HCT116 (cell line): Measurements from ENCODE around the gene GNAT1. TPM values are rescaled to one million over a fixed set of nuclear protein-coding genes. Genes with fewer than 3 reads are reported as not detected.
A peak's percentile ranks its signal among the peaks of the same experiment; 100 is the strongest.

Experiments
- ATAC-seq: fragments of 200-7000 bp; cut with Tn5 transposase; 2 replicates; pipeline ENCODE4 v1.9.1; 2020; ENCODE audit warnings: mild to moderate bottlenecking, moderate library complexity
- BruUV-seq: library from RNA; stranded (reverse); fragments of 400-500 nt; replicated peaks from 2 replicates; lab custom pipeline; 2021; lab: Mats Ljungman, UMichigan
- CTCF ChIA-PET: fragments of 300-600 bp; sonication (Branson Sonifier 250); formaldehyde crosslinking; loops from one replicate; lab custom pipeline; 2021; ENCODE audit warnings: antibody characterized with exemption; lab: Charles Lee
- POLR2A ChIA-PET: fragments of 300-600, 350-600 bp; sonication (Branson Sonifier 250); formaldehyde crosslinking; loops from one replicate; lab custom pipeline; 2021; ENCODE audit warnings: antibody characterized with exemption; lab: Charles Lee
- RAD21 ChIA-PET, 2 experiments: fragments of 300-600 bp; sonication (Branson Sonifier 250); formaldehyde crosslinking; loops; one replicate each; lab custom pipeline; 2023; ENCODE audit warnings: low total read pairs in 2 of 2; ENCODE audit not compliant: uncharacterized antibody in 2 of 2, unreplicated experiment in 2 of 2, low non-redundant PET in 1 of 2; lab: Charles Lee
- DNase-seq: peaks from one replicate; pipeline ENCODE4 v3.0.0-alpha.2; 2010; ENCODE audit warnings: low read depth, low spot score
- H2AFZ ChIP-seq: fragments of 200-600 bp; shearing (Covaris generic), sonication (generic); 2 replicates; pipeline ENCODE4 v1.6.1; 2017; ENCODE audit warnings: low read depth, mixed run types, mixed read lengths, antibody characterized with exemption, low read length; ENCODE audit not compliant: poor library complexity, severe bottlenecking
- H3K27ac ChIP-seq: 2 replicates; pipeline ENCODE4 v1.5.1; 2012; ENCODE audit warnings: low read depth, low read length
- H3K27me3 ChIP-seq: fragments of 200-600 bp; sonication (generic); 2 replicates; pipeline ENCODE4 v1.6.1; 2016; ENCODE audit warnings: mixed run types, low read length, mixed read lengths; ENCODE audit not compliant: insufficient read depth
- H3K36me3 ChIP-seq, 2 experiments: fragments of 200-500 bp in 1 of 2; fragments of 200-600 bp in 1 of 2; sonication (Bioruptor generic) in 1 of 2; sonication (generic) in 1 of 2; 2 replicates each; pipeline versions ENCODE4 v1.5.1 to v1.6.1; 2014 to 2016; ENCODE audit warnings: low read length in 2 of 2, inconsistent platforms in 1 of 2, mixed read lengths in 1 of 2, mixed run types in 1 of 2; ENCODE audit not compliant: insufficient read depth in 2 of 2, control insufficient read depth in 1 of 2
- H3K4me1 ChIP-seq, 2 experiments: fragments of 200-600 bp in 1 of 2; sonication (generic) in 1 of 2; 2 replicates each; pipeline versions ENCODE4 v1.5.1 to v1.6.1; 2012 to 2017; ENCODE audit warnings: low read length in 2 of 2, inconsistent platforms in 1 of 2, mild to moderate bottlenecking in 1 of 2, mixed read lengths in 1 of 2, mixed run types in 1 of 2, moderate library complexity in 1 of 2; ENCODE audit not compliant: insufficient read depth in 2 of 2, control insufficient read depth in 1 of 2
- H3K4me2 ChIP-seq: fragments of 200-600 bp; sonication (generic); 2 replicates; pipeline ENCODE4 v1.6.1; 2017; ENCODE audit warnings: mixed run types, low read length, mixed read lengths
- H3K4me3 ChIP-seq, 2 experiments: fragments of 200-600 bp in 1 of 2; sonication (generic) in 1 of 2; replicated peaks in 1 of 2; 2 replicates each; pipeline ENCODE4 v1.5.1; 2011 to 2016; ENCODE audit warnings: low read length in 2 of 2, control low read depth in 1 of 2, low read depth in 1 of 2, mild to moderate bottlenecking in 1 of 2, mixed read lengths in 1 of 2, mixed run types in 1 of 2
- H3K79me2 ChIP-seq: fragments of 200-600 bp; sonication (generic); 2 replicates; pipeline ENCODE4 v1.6.1; 2017; ENCODE audit warnings: mild to moderate bottlenecking, mixed run types, low read length, moderate library complexity, mixed read lengths; ENCODE audit not compliant: insufficient read depth
- H3K9ac ChIP-seq: fragments of 200-600 bp; sonication (generic); 2 replicates; pipeline ENCODE4 v1.6.1; 2016; ENCODE audit warnings: low read length, mixed read lengths
- H3K9me2 ChIP-seq: fragments of 200-600 bp; sonication (generic), shearing (Covaris generic); 2 replicates; pipeline ENCODE4 v1.6.1; 2017; ENCODE audit warnings: mixed run types, mild to moderate bottlenecking, moderate library complexity; ENCODE audit not compliant: insufficient read depth
- H3K9me3 ChIP-seq, 2 experiments: fragments of 200-500 bp in 1 of 2; fragments of 200-600 bp in 1 of 2; sonication (Bioruptor generic) in 1 of 2; sonication (generic) in 1 of 2; 2 replicates each; pipeline ENCODE4 v1.6.1; 2014 to 2017; ENCODE audit warnings: low read length in 2 of 2, mixed read lengths in 2 of 2, inconsistent platforms in 1 of 2, low read depth in 1 of 2, mild to moderate bottlenecking in 1 of 2, mixed run types in 1 of 2, moderate library complexity in 1 of 2; ENCODE audit not compliant: control insufficient read depth in 1 of 2, insufficient read depth in 1 of 2
- H4K20me1 ChIP-seq: fragments of 200-600 bp; sonication (generic), shearing (Covaris generic); 2 replicates; pipeline ENCODE4 v1.6.1; 2017; ENCODE audit warnings: mixed run types, mild to moderate bottlenecking, moderate library complexity; ENCODE audit not compliant: insufficient read depth
- EZH2phosphoT487 ChIP-seq: fragments of 200-600 bp; IDR thresholded peaks from 2 replicates; pipeline ENCODE4 v1.6.1; 2018; ENCODE audit warnings: antibody characterized with exemption, borderline replicate concordance
- JUND ChIP-seq: IDR thresholded peaks from 2 replicates; pipeline ENCODE4 v1.6.1; 2012
- POLR2A ChIP-seq: IDR thresholded peaks from 2 replicates; pipeline ENCODE4 v1.7.0; 2011; ENCODE audit warnings: borderline replicate concordance; ENCODE audit not compliant: insufficient read depth, insufficient read length; ENCODE audit errors: extremely low read depth
- POLR2AphosphoS5 ChIP-seq: IDR thresholded peaks from 2 replicates; pipeline ENCODE4 v1.6.1; 2011; ENCODE audit warnings: mild to moderate bottlenecking, low read depth, low read length, moderate library complexity
- RAD21 ChIP-seq: IDR thresholded peaks from 2 replicates; pipeline ENCODE4 v1.6.1; 2012; ENCODE audit warnings: low read depth, mild to moderate bottlenecking
- SP1 ChIP-seq: IDR thresholded peaks from 2 replicates; pipeline ENCODE4 v1.6.1; 2012; ENCODE audit warnings: low read depth
- SRF ChIP-seq: IDR thresholded peaks from 2 replicates; pipeline ENCODE4 v1.6.1; 2012; ENCODE audit warnings: low read depth
- YY1 ChIP-seq: IDR thresholded peaks from 2 replicates; pipeline ENCODE4 v1.6.1; 2011; ENCODE audit warnings: low read length, low read depth, moderate library complexity, mild to moderate bottlenecking; ENCODE audit not compliant: insufficient replicate concordance; ENCODE audit errors: extremely low read depth
- ZBTB33 ChIP-seq: IDR thresholded peaks from 2 replicates; pipeline ENCODE4 v1.6.1; 2011; ENCODE audit warnings: mild to moderate bottlenecking, low read length, moderate library complexity; ENCODE audit not compliant: insufficient replicate concordance; ENCODE audit errors: extremely low read depth
- ZNF274 ChIP-seq: fragments of 200-500 bp; sonication (Bioruptor generic); IDR thresholded peaks from 2 replicates; pipeline ENCODE4 v1.6.1; 2014; ENCODE audit warnings: mild to moderate bottlenecking, low read depth, low read length, inconsistent platforms
- intact Hi-C: fragments of 100-400 bp; cut with micrococcal nuclease; formaldehyde crosslinking; loops from 2 replicates; pipeline ENCODE4 v1.10.0; 2022
- total RNA-seq: library from RNA; stranded (reverse); gene quantifications from one replicate; pipeline ENCODE4 v1.2.1, GENCODE V29; 2021; ENCODE audit not compliant: unreplicated experiment
- TF ChIP-seq, protein P1 (sequence below), 3 experiments: fragments of 200-600 bp in 1 of 3; sonication (generic) in 1 of 3; IDR thresholded peaks in 2 of 3; conservative IDR thresholded peaks in 1 of 3; 2 replicates each; pipeline ENCODE4 v1.5.1; 2012 to 2017; ENCODE audit warnings: low read depth in 2 of 3, low read length in 2 of 3, antibody characterized with exemption in 1 of 3, borderline replicate concordance in 1 of 3, control low read depth in 1 of 3, mild to moderate bottlenecking in 1 of 3, mixed read lengths in 1 of 3, mixed run types in 1 of 3, moderate library complexity in 1 of 3; ENCODE audit not compliant: insufficient read depth in 1 of 3
- TF ChIP-seq, protein P2 (sequence below): IDR thresholded peaks from 2 replicates; pipeline ENCODE4 v1.6.1; 2012

Gene GNAT1
- total RNA-seq, 1 experiment from 2014 or later = not detected

- H3K4me2 ChIP-seq = no peak overlapping the region
- no peak overlapping the region for H2AFZ ChIP-seq
- TF ChIP-seq, protein P1, sequence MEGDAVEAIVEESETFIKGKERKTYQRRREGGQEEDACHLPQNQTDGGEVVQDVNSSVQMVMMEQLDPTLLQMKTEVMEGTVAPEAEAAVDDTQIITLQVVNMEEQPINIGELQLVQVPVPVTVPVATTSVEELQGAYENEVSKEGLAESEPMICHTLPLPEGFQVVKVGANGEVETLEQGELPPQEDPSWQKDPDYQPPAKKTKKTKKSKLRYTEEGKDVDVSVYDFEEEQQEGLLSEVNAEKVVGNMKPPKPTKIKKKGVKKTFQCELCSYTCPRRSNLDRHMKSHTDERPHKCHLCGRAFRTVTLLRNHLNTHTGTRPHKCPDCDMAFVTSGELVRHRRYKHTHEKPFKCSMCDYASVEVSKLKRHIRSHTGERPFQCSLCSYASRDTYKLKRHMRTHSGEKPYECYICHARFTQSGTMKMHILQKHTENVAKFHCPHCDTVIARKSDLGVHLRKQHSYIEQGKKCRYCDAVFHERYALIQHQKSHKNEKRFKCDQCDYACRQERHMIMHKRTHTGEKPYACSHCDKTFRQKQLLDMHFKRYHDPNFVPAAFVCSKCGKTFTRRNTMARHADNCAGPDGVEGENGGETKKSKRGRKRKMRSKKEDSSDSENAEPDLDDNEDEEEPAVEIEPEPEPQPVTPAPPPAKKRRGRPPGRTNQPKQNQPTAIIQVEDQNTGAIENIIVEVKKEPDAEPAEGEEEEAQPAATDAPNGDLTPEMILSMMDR (IDR thresholded peaks at IDR 0.05 in 2 of 3, conservative IDR thresholded peaks at IDR 0.05 in 1 of 3; ENCODE audit: borderline replicate concordance in 1 of 3, insufficient read depth in 1 of 3, low read depth in 2 of 3, low read length in 2 of 3) = no peak
- TF ChIP-seq RAD21 (no peak), POLR2A (no peak), SRF (no peak), SP1 (no peak), EZH2phosphoT487 (no peak), JUND (no peak), ZNF274 (no peak)
- H3K4me1 ChIP-seq = peaks cover 0 to 7% of the 10 kb centered on the region in 2 experiments; a peak in 2 of 4 replicates
- no peaks in the 10 kb centered on the region for H3K79me2 ChIP-seq
- RAD21 ChIA-PET = no interaction called here
- POLR2A ChIA-PET = no interaction called here
- H3K9me3 ChIP-seq = no peaks in the 10 kb centered on the region
- H3K27me3 ChIP-seq = no peaks in the 10 kb centered on the region
- intact Hi-C loops = no loop called here
- DNase-seq = no peak
- BruUV-seq = no TSS peak
- H3K36me3 ChIP-seq = no peaks in the 10 kb centered on the region; a peak in 1 of 4 replicates
- no peak overlapping the region for H3K27ac ChIP-seq
- ATAC-seq = no peak
- no peaks in the 10 kb centered on the region for H4K20me1 ChIP-seq
- no peak overlapping the region for H3K9ac ChIP-seq
- H3K4me3 ChIP-seq = no peak overlapping the region
- no peaks in the 10 kb centered on the region for H3K9me2 ChIP-seq
- CTCF ChIA-PET = interaction anchor here (3.1 kb wide), 1 partner anchor 68 kb away, joined by 13 read pairs; no protein-coding TSS in a partner anchor
Observed at GRCh38 chr3:50187750-50188149, 3.7 kb upstream of the GNAT1 start.

DNA sequence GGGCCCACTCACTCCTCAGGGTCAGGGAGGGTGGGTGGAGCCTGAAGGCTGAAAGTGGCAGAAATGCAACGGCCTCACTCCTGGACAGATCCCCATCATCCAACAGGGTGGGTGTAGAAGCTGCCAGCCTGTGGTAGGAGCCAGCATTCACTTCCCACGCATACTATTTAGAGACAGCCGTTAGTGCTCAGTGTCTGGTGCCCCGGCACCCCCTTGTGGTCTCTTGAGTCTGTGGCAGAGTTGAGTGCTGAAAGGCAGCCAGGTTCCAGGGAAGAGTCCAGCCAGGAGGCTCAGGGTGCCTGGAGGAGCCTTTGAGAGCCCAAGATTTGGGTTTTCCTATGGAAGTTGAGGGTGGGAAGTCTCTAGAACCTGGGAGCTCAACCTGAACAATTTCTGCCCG, 2.1 kb upstream of the GNAT1 start:
- no peaks in the 10 kb centered on the region for H4K20me1 ChIP-seq
- ChIA-PET CTCF (interaction anchor here (0.9 to 3.1 kb wide), 3 partner anchors 8 to 69 kb away, joined by 3 to 13 read pairs (median 5); no protein-coding TSS in a partner anchor), RAD21 (no interaction called here), POLR2A (no interaction called here)
- H3K27me3 ChIP-seq = no peaks in the 10 kb centered on the region
- H2AFZ ChIP-seq = no peak overlapping the region
- no peak overlapping the region for H3K27ac ChIP-seq
- H3K36me3 ChIP-seq = no peaks in the 10 kb centered on the region; a peak in 1 of 4 replicates
- H3K4me2 ChIP-seq = peak overlapping the region; percentile 9; the same call in 1 of the 2 replicates
- peak; percentile 87 for ATAC-seq
- no peak overlapping the region for H3K4me3 ChIP-seq
- H3K9me2 ChIP-seq = no peaks in the 10 kb centered on the region
- peak; percentile 40 for DNase-seq
- no TSS peak for BruUV-seq
- H3K9me3 ChIP-seq = no peaks in the 10 kb centered on the region
- intact Hi-C loops = loop anchor here (1.0 kb wide), 2 partner anchors 68 to 486 kb away; no protein-coding TSS in a partner anchor
- no peaks in the 10 kb centered on the region for H3K79me2 ChIP-seq
- H3K4me1 ChIP-seq = peaks cover 0 to 9% of the 10 kb centered on the region in 2 experiments; a peak in 2 of 4 replicates
- H3K9ac ChIP-seq = no peak overlapping the region
- TF ChIP-seq POLR2AphosphoS5 (no peak), YY1 (peak; percentile 18), ZBTB33 (no peak), JUND (no peak)
- TF ChIP-seq, protein P2, sequence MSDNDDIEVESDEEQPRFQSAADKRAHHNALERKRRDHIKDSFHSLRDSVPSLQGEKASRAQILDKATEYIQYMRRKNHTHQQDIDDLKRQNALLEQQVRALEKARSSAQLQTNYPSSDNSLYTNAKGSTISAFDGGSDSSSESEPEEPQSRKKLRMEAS = no peak
